Stimulated activated CD8-positive, alpha-beta memory T cell treated with anti-CD3 and anti-CD28 coated beads, Interleukin-7, amount 100 ng/mL, for 1 hour (primary cell): ENCODE results near the gene HMGCR.

Experiments used
- DNase-seq, 2 donors: peaks; one replicate each; pipeline ENCODE4 v3.0.0-alpha.2; 2020; ENCODE audit warnings: low read depth in 2 of 2

Gene HMGCR

DNA sequence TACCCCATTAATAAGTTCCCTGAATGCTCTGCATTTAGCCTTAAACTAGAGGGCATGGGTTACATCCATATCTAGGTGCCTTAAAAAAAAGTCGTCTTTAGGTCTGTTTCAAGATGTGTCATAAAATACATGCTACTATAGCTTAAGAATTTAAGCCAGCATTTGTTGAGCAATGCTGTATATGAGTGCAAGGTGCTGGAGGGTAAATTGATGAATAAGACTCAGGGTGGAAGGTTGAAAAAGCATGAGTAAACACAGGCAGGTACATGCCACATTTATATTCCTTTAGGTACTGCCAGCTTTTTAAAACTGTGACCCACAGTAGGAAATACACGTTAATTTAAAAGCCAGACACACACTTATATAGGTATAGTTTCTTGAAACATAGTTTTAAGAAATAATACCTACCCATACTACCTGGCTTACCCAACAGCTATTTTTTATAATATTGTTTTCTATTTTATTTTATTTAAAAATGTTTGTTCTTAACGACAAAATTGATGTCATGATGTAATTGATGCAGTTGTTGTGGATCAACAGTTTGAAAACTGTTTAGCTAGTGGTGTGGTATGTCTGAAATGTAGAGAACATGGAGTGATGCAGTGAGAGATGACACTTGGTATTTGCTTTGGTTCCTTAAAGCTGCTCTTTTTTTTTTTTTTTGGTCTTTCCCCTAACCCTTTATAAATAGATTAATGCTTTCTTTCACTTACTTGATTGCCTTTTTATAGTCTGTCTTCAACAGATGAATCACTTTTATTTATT is 3.9 kb downstream of the HMGCR start:
- DNase-seq, result no peak

DNA sequence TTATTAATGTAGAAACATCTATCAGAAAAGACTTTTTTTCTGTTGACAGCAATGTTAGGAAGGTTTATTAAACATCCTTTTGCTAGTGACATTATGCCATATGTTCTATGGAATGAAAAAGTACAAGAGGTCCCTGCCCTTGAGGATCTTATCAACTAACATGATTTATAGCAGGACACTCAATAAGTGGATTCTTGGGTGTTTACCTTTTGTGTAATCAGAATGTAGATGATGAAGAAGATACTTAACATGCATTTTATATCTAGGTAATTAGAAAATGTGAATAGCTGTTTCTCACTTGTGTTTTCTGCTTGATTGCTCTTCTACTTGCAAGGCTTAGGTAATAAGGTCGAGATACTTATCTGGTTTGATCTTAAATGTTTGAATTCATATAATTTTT is 4.9 kb downstream of the HMGCR start:
- no peak for DNase-seq

DNA sequence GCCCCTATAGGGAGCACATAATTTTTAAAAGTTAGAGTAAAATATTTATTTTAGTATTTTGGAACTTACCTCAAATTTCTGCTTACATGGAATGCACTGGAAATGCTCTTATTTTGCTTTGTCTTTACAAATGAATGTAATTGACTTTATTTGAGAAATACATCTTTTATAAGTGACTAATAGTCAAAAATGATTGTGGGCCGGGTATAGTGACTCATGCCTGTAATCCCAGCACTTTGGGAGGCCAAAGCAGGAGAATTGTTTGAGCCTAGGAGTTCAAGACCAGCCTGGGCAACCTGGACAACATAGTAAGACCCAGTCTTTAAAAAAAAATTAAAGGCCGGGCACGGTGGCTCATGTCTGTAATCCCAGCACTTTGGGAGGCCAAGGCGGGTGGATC is 5.8 kb downstream of the HMGCR start:
- no peak for DNase-seq

DNA sequence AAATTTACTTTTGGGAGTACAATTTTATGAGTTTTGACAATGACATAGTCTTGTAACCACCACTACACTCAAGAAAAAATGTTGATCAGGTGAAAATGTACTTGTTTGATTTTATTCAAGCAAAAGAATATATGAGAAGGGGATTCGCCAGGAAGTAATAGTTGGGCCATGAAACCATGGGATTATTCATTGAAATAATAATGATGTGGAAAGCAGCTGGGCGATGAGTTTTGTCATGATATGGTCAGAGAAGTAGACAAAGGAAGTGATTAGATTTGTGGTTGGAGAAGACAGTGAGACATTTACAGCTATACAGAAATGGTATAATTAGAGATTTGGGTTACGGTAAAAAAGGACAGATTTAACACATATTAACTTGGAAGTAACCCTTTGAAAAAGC is 11.2 kb downstream of the HMGCR start:
- DNase-seq, result no peak

DNA sequence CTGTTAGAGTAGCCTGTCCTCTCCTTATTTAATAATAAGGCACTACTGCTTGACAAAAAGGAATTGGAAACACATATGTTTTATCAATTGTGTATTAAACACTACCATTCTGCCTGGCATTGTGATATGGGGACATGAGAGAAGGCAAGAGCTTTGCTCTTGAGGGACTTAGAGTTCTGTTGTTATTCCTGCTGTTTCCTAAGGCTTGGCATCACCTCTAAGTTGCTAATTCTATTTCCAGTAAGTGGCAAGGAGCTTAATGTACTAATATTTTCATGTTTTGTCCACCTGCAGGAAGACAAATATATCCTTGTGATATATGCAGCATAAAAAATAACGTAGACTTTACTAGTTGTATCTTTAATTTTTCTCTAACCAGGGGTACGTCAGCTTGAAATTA is 12.6 kb downstream of the HMGCR start:
- DNase-seq, result no peak

DNA sequence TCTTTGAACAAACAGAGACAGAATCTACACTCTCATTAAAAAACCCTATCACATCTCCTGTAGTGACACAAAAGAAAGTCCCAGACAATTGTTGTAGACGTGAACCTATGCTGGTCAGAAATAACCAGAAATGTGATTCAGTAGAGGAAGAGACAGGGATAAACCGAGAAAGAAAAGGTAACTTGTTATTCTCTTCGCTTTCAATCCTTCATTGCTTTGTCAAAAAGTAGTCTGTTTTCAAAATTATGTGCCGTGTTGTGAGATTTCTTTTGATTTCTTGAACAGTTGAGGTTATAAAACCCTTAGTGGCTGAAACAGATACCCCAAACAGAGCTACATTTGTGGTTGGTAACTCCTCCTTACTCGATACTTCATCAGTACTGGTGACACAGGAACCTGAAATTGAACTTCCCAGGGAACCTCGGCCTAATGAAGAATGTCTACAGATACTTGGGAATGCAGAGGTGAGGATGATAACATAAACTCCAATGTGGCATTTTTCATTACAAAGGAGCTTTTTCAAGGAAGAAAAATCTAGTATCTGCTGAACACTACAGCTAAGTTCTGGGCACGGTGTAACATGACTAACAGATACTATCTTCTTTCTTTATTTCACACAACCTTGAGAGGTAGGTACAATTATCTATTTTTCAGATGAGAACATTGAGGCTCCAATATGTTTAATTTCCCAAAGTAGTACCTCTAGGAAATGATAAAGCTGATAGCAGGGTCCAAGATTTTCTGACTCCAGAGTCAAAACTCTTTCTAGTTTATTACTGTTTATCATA is 14.3 kb downstream of the HMGCR start:
- no peak for DNase-seq

DNA sequence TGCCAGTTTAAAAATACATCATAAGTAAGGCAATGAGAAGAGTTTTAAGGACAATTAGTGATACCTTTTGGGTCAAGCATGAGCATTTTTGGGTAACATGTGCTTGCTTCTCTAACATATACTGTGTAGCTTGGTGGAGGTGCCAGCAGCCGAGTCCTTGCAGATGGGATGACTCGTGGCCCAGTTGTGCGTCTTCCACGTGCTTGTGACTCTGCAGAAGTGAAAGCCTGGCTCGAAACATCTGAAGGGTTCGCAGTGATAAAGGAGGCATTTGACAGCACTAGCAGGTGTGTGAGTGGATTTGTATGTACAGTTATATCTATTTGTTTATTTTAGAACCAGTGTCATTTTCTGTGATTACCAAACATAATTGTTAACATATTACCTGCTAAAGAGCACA is 18.2 kb downstream of the HMGCR start:
- DNase-seq, result no peak

DNA sequence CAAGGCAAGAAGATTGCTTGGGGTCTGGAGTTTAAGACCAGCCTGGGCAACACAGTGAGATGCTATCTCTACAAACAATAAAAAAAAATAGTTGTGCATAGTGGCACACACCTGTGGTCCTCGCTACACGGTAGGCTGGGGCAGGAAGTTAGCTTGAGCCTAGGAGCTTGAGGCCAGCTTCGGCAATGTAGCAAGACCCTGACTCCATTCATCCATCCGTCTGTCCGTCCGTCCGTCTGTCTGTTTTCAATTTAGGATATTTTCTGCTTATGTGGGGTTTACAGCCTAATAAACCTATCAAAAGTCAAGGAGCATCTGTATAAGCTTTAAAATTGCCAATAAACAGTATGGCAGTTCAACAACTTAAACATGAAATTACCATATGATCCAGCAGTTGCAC is 19.7 kb downstream of the HMGCR start:
- no peak for DNase-seq

DNA sequence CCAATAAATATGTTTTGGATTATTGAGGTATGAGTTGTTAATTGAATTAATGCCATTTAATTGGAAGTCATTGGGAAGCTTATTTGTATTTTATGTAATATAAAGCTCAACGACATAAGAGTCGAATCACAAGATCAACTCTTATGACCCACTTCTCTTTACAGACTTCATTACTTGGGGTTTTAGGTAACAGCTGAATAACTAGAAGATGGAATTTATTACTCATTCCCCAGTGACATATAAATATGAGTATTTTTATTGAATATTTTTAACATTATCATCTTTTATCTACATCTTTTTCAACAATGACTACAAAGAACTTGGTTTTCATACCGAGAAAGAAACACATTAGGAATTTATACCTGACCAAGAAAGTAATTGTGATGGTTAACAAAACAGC is 21.1 kb downstream of the HMGCR start:
- no peak for DNase-seq

DNA sequence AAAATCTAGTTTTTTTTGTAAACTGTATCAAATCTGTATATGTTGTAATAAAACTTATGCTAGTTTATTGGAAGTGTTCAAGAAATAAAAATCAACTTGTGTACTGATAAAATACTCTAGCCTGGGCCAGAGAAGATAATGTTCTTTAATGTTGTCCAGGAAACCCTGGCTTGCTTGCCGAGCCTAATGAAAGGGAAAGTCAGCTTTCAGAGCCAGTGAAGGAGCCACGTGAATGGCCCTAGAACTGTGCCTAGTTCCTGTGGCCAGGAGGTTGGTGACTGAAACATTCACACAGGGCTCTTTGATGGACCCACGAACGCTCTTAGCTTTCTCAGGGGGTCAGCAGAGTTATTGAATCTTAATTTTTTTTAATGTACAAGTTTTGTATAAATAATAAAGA is 24.3 kb downstream of the HMGCR start:
- no peak for DNase-seq

DNA sequence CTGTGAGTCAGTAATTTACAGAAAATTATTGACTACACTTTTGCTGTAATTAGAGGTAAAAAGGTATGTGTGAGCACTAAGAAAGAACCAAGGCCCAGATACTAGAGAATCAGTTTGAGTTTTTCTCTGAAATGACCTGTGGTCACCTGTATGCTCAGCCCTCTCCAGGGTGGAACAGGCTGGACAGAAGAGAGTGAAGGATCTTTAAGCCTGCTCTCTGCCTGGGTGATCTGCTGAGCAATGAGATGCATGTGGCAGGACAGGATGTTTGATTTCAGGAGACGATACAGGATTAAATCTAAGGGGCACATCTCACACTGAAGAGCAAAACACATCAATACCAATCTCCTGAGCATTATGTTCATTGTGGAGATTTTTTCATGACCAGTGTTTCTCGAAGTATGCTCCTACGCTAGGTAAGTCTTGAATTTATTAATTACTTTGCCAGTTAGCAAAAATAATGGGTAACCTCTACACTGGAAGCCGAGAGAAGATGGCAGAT is 25.5 kb downstream of the HMGCR start:
- no peak for DNase-seq

DNA sequence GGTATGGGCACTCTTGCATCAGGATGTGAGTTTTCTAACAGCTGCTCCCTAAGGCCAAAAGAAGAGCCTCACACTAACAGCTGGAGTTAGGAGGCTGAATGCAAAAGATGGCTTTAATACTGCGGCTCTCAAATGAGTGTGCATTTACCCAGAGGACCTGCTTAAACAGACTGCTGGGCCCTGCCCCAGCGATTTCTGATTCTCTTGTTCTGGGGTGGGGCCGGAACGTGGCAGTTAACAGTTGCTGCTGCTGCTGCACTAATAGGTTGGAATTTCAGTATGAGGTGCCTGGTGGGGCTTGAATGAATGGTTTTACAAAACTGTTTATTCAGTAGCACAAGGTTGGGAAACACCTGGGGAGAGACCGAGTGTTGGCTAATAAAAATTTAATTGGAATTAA is 26.1 kb downstream of the HMGCR start:
- no peak for DNase-seq

DNA sequence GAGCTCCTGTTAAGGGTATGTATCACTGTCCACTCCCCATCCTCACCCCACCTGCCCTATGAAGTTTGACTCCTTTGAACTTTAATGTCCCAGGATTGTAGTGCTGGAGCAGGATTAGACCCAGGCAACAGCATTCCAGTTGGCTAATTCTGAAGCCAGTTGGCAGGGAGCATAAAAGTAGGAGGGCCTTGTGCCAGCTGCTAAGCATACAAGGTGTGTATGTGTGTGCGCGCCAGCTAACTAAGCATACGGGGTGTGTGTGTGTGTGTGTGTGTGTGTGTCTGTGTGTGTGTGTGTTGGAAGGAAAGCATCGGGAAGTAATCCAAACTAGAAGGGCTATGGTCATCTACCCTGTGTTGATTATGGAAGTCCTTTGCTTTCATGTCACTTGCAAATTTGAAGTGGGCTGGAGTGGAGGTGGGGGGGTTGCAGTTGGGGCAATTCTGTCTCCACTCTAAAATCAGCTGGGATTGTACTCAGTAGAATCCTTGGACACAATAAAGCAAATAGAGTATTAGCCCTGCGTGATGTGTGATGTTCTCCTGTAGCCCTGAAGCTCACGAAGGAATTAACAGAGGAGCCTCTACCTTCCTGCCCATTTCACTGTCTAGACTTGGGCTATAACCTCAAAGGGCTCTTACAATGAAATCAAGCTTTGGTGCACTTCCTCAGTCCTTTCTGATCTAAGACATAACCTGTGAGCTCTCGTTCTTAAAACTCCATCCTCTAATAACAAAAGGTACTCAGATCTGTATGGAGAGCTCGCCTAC is 26.9 kb downstream of the HMGCR start:
- DNase-seq, result no peak

DNA sequence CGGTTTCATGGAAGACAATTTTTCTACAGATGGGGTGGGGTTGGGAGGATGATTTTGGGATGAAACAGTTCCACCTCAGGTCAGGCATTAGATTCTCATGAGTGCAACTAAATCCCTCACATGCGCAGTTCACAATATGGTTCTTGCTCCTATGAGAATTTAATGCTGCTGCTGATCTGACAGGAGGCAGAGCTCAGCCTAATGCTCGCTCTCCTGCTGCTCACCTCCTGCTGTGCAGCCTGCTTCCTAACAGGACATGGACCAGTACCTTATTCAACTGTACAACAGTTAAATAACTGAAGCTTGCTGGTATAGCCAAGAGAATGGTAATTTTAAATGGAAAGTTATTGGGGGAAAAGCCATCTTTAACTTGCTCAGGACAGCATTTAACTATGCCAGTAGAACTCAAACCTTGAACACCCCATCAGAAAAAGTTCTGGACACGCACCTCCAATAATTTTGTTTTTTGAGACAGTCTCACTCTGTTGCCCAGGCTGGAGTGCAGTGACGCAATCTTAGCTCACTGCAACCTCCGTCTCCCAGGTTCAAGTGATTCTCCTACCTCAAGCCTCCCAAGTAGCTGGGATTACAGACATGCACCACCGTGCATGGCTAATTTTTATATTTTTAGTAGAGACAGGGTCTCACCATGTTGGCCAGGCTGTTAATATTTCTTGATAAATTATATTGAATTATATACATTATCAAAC is 27.7 kb downstream of the HMGCR start:
- no peak for DNase-seq

DNA sequence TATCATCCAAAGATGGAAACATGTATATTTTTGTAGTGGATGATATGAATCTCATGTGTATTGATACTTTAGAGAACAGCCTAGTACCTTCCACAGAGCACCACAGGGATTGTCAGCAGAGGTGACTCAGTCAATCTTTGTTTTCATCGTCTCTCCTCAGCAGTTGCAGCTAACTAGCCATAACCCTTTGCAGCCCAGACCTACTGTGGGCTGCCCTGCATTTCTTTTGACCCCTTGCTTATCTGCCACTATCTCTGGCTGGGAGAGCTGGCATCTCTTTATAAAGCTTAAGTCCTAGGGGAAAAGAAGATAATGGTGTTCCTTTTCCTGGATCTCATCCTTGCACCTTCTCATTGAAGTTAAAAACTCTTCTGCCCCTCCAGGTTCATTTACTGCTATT is 28.7 kb downstream of the HMGCR start:
- DNase-seq, result no peak

DNA sequence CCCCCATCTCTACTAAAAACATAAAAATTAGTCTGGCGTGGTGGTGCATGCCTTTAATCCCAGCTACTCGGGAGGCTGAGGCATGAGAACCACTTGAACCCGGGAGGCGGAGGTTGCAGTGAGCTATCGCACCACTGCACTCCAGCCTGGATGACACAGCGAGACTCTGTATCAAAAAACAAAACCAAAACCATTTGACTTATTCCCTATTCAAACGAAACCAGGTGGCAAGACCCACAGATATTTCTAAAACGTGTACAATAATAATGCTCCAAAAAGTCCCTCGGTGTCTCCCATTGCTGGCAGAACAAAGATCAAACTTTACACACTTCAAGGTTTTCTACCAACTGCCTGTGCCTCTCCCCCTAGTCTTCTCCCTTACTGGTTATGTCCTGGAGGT is 29.8 kb downstream of the HMGCR start:
- DNase-seq, result no peak

DNA sequence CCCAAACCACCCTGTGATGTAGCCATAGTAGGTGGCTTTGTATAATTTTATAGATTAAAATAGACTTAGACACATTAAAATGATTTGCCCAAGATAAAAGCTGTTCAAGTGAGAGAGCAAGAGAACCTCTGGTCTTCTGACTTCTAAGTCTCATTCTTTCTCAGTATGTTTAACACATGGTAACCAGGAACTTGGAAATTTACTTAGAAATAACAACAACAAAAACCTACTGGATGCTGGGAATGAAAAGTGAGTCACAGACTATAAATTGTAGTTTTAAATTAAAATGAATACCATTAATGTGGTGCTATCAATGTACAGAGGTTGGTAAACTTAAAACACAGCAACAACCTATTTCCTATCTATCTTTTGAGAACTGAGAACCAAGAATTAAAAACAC is 30.4 kb downstream of the HMGCR start:
- DNase-seq, result no peak

DNA sequence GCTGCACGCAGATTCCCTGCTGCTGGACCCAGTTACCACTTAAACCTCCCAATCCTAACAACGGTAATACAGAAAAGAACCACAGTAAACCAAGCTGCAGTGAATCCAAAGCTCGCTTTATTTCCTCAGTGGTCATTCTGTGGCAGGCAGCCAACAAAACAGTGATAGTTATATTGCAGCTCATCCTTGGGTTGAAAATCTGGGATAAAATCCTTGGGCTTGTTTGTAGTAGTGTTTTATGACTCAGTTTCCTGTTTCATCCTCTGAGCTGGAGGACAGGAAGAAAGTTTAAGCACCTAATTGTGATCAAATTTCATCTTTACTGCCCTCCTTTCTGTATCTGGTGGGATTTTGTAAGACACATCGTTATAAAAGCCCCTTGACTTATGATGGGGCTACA is 31.4 kb downstream of the HMGCR start:
- no peak for DNase-seq

DNA sequence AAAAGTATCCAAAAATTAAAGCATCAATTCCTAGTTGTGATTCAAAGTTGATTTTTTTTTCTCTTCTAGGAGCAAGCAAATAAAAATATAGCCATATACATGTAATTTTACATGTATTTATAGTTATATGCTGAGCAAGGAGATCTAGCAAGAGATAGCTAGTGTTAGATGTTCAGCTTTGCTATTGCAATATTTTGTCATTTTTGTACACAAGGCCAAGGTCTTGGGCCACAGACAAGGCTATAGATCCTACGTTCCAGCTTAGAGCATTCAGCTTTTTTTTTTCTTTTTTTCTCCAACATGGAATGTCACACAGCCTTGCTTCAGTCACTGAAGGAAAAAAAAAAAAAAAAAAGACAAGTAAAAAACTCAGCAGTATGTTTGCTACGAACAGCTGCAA is 36.8 kb downstream of the HMGCR start:
- DNase-seq, result no peak

DNA sequence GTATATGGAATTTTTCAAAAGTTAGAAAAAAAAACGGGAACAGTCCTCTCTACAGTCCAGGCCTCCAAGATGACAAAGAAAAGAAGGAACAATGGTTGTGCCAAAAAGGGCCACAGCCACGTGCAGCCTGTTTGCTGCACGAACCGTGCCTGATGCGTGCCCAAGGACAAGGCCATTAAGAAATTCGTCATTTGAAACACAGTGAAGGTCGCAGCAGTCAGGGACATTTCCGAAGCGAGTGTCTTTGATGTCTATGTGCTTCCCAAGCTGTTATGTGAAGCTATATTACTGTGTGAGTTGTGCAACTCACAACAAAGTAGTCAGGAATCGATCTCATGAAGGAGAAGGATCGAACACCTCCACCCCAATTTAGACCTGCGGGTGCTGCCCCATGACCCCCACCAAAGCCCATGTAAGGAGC is 37.4 kb downstream of the HMGCR start:
- DNase-seq, result no peak

DNA sequence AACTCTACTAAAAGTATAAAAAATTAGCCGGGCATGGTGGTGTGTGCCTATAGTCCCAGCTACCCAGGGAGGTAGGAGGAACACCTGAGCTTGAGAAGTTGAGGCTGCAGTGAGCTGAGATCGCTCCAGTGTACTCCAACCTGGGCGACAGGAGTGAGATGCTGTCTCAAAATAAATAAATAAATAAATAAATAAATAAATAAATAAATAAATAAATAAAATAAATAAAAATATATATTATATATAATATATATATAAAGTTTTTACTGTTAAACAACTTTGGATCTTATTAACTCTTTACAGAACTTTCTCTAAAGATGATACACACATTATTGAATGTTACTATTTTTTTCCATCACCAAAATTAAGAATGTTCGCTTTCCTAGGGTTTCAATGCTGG is 38.4 kb downstream of the HMGCR start:
- DNase-seq, result no peak

DNA sequence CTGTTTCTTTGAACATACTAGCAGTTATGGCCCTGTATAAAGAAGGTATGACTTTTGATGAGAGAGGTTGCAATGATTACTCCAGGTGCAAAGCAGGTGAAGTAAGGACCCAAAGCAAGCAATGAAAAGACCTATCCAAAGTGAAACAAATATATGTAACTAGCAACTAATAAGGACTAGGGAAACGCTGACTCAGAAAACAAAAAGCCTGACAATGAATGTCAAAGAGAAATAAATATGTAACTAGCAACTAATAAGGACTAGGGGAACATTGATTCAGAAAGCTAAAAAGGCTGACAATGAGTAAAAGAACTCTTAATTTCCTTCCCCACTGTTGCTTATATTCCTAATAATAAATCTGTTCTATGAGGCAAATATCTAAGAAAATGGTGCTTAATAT is 43.1 kb downstream of the HMGCR start:
- no peak for DNase-seq
